Measurements from ENCODE around the gene SMG5.
A peak's percentile ranks its signal among the peaks of the same experiment; 100 is the strongest.

SMG5 gene

GRCh38 chr1:156259805-156260204, 22.8 kb downstream of the SMG5 start:
- no peak overlapping the region for H3K9ac ChIP-seq (ENCODE audit: low read depth, low read length)

GRCh38 chr1:156258859-156259258, 23.8 kb downstream of the SMG5 start:
- H3K27me3 ChIP-seq (ENCODE audit: insufficient read depth, low read length), result no peaks in the 10 kb centered on the region
- peaks cover 87% of the 10 kb centered on the region for H3K36me3 ChIP-seq (ENCODE audit: insufficient read depth, low read length)
- 95% methylated on average over 8 of the region's 8 CpGs for WGBS
- H3K9ac ChIP-seq (ENCODE audit: low read depth, low read length), result no peak overlapping the region
- no peak overlapping the region for H3K27ac ChIP-seq (ENCODE audit: low read depth, low read length)
- H3K9me3 ChIP-seq (ENCODE audit: insufficient read depth, low read depth, low read length), result no peaks in the 10 kb centered on the region
- H3K4me3 ChIP-seq (ENCODE audit: low read length), result no peak overlapping the region
- no peaks in the 10 kb centered on the region for H3K4me1 ChIP-seq (ENCODE audit: insufficient read depth, low read length)

More at GRCh38 chr1:156259805-156260204, 22.8 kb downstream of the SMG5 start:
- H3K36me3 ChIP-seq (ENCODE audit: insufficient read depth, low read length), result peaks cover 87% of the 10 kb centered on the region
- WGBS, result 95% methylated on average over 3 of the region's 3 CpGs
- H3K9me3 ChIP-seq (ENCODE audit: insufficient read depth, low read depth, low read length), result no peaks in the 10 kb centered on the region
- no peak overlapping the region for H3K27ac ChIP-seq (ENCODE audit: low read depth, low read length)
- no peaks in the 10 kb centered on the region for H3K4me1 ChIP-seq (ENCODE audit: insufficient read depth, low read length)
- H3K4me3 ChIP-seq (ENCODE audit: low read length), result no peak overlapping the region
- no peaks in the 10 kb centered on the region for H3K27me3 ChIP-seq (ENCODE audit: insufficient read depth, low read length)

DNA sequence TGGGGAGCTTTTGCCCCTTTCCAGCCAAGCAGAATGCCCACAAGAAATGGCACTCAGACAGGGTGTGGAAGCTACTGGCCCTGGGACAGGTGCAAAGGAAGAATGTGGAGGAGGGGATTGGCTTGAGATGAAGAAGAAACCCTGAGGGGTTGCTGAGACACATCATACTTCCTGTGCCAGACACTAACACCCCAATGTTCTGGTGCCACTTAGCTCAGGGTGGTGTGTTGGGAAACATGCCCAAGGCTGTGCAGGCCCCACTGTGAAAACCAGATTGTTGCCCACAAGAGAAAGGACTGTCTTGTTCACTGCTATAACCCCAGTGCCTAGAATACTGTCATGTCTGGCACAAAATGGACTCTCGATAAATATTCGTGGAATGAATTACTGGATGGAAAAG, 24.9 kb downstream of the SMG5 start:
- no peak overlapping the region for H3K27ac ChIP-seq (ENCODE audit: low read depth, low read length)
- H3K36me3 ChIP-seq (ENCODE audit: insufficient read depth, low read length), result peaks cover 87% of the 10 kb centered on the region
- 98% methylated on average over 2 of the region's 2 CpGs for WGBS
- H3K27me3 ChIP-seq (ENCODE audit: insufficient read depth, low read length), result no peaks in the 10 kb centered on the region
- H3K9ac ChIP-seq (ENCODE audit: low read depth, low read length), result no peak overlapping the region
- no peaks in the 10 kb centered on the region for H3K4me1 ChIP-seq (ENCODE audit: insufficient read depth, low read length)
- no peaks in the 10 kb centered on the region for H3K9me3 ChIP-seq (ENCODE audit: insufficient read depth, low read depth, low read length)
- H3K4me3 ChIP-seq (ENCODE audit: low read length), result no peak overlapping the region

DNA sequence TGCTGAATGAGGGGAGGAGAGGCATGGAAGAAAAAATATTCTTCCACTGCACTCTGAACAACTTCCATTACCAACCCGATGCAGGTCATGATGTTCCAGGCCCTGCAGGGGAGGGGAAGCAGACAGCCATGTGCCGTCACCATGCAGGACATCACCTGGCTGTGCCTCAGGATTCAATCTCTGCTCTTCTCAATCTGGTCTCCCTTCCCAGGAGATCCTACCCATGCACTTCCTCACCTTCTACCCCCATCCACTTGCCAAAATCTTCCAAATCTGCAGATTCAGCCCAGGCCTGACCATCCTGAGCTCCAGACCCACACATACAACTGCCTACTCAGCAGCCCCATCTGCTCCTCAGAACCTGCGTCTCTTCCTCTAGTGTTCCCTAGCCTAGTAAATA, 29.0 kb downstream of the SMG5 start:
- Histone ChIP-seq H3K27me3 (ENCODE audit: insufficient read depth, low read length) (no peaks in the 10 kb centered on the region), H3K27ac (ENCODE audit: low read depth, low read length) (no peak overlapping the region), H3K9ac (ENCODE audit: low read depth, low read length) (no peak overlapping the region), H3K36me3 (ENCODE audit: insufficient read depth, low read length) (peaks cover 89% of the 10 kb centered on the region), H3K9me3 (ENCODE audit: insufficient read depth, low read depth, low read length) (no peaks in the 10 kb centered on the region), H3K4me1 (ENCODE audit: insufficient read depth, low read length) (no peaks in the 10 kb centered on the region), H3K4me3 (ENCODE audit: low read length) (no peak overlapping the region)
- 97% methylated on average over 3 of the region's 3 CpGs for whole genome bisulfite sequencing

DNA sequence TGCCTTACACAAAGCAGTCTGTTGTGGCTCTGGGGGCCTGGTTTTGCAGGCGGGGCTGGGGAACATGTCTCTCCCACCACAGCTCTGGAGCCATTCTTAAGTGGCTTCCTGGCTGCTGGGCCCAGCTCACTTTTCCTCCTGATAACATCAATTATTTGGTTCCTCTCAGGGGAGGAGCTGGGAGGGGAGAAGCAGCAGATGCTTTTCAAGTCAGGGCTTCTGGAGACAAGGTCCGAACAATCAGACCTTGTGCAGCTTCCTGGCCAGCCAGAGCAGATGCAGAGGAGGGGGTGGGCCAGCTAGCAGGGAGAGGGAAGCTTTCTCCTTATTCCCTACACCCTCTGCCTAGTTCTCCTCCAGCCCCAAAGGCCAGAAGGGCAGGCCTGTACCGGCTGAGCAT, 31.1 kb downstream of the SMG5 start:
- Histone ChIP-seq H3K9me3 (ENCODE audit: insufficient read depth, low read depth, low read length) (no peaks in the 10 kb centered on the region), H3K27me3 (ENCODE audit: insufficient read depth, low read length) (no peaks in the 10 kb centered on the region), H3K4me1 (ENCODE audit: insufficient read depth, low read length) (peaks cover 6% of the 10 kb centered on the region), H3K27ac (ENCODE audit: low read depth, low read length) (no peak overlapping the region), H3K36me3 (ENCODE audit: insufficient read depth, low read length) (peaks cover 70% of the 10 kb centered on the region), H3K9ac (ENCODE audit: low read depth, low read length) (no peak overlapping the region), H3K4me3 (ENCODE audit: low read length) (no peak overlapping the region)
- 82% methylated on average over 3 of the region's 3 CpGs for WGBS

GRCh38 chr1:156249593-156249992, 33.0 kb downstream of the SMG5 start:
- Histone ChIP-seq H3K4me3 (ENCODE audit: low read length) (no peak overlapping the region), H3K27me3 (ENCODE audit: insufficient read depth, low read length) (peaks cover 7% of the 10 kb centered on the region; the same call in 1 of the 2 replicates), H3K9ac (ENCODE audit: low read depth, low read length) (no peak overlapping the region), H3K9me3 (ENCODE audit: insufficient read depth, low read depth, low read length) (no peaks in the 10 kb centered on the region), H3K36me3 (ENCODE audit: insufficient read depth, low read length) (peaks cover 58% of the 10 kb centered on the region), H3K4me1 (ENCODE audit: insufficient read depth, low read length) (peaks cover 7% of the 10 kb centered on the region), H3K27ac (ENCODE audit: low read depth, low read length) (no peak overlapping the region)
- WGBS, result 94% methylated on average over 5 of the region's 5 CpGs

- H3K4me3 ChIP-seq (ENCODE audit: low read length), result no peak overlapping the region
- H3K27me3 ChIP-seq (ENCODE audit: insufficient read depth, low read length), result peaks cover 7% of the 10 kb centered on the region; the same call in 1 of the 2 replicates
- no peaks in the 10 kb centered on the region for H3K9me3 ChIP-seq (ENCODE audit: insufficient read depth, low read depth, low read length)
- H3K36me3 ChIP-seq (ENCODE audit: insufficient read depth, low read length), result peaks cover 45% of the 10 kb centered on the region
- H3K4me1 ChIP-seq (ENCODE audit: insufficient read depth, low read length), result peaks cover 7% of the 10 kb centered on the region
- peak overlapping the region; percentile 34; the same call in 1 of the 2 replicates for H3K27ac ChIP-seq (ENCODE audit: low read depth, low read length)
- H3K9ac ChIP-seq (ENCODE audit: low read depth, low read length), result no peak overlapping the region; the same call in 1 of the 2 replicates
- 94% methylated on average over 3 of the region's 4 CpGs for WGBS
Observed at GRCh38 chr1:156248323-156248683, 34.3 kb downstream of the SMG5 start.

DNA sequence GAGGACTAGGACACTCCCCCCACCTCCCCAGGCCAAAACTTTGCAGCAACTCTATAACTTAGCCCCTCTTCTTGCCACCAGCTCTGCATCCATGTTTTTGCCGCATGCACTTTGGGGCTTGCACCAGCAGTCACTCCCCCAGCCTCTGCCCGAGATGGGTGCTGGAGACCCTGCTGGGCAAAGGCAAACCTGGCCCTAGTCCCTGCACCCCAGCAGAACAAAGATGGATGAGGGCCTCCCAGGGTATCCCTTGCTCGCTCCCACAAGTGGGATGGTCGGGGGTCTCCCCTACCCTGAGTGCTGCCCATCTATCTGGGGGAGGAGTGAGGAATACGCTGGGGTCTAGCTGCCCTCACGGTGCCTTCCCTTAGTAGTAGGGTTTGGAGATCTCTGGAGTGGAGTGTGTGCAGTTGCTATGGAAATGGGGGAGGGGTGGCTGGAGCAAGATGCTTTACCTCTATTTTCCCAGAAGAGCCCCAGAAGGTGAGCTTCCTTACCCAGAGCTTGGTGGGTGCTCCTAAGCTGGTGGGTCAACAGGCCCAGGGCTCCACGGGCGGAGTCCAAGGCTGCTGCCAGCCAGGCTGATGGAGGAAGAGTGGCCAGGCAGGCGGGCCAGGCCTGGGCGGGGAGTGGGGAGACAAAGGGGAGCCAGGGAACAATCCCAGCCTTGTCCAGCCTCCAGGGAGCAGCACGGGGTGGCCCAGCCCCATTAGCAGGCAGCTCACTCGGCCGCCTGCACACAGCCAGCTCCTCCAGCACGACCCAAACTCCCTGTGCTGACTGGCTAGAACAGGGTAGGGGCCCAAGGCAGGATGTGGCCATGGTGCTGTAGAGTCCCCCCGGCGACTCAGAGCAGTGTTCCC, 34.9 kb downstream of the SMG5 start, which contains the start of gene PAQR6:
Gene PAQR6 (minus strand): TSS at position 597 of the 863 bp plus-strand sequence. CDS start 1,325 bp downstream, outside the sequence.
- no peak within 1 kb of the TSS for H3K4me3 ChIP-seq (ENCODE audit: low read length)
- H3K36me3 ChIP-seq (ENCODE audit: insufficient read depth, low read length), result peaks cover 39% of the 10 kb centered on the region
- no peak within 1 kb of the TSS; the same call in 1 of the 2 replicates for H3K9ac ChIP-seq (ENCODE audit: low read depth, low read length)
- peaks cover 7% of the 10 kb centered on the region for H3K4me1 ChIP-seq (ENCODE audit: insufficient read depth, low read length)
- WGBS, result 87% methylated on average over 16 of the region's 16 CpGs
- peaks cover 7% of the 10 kb centered on the region; the same call in 1 of the 2 replicates for H3K27me3 ChIP-seq (ENCODE audit: insufficient read depth, low read length)
- H3K9me3 ChIP-seq (ENCODE audit: insufficient read depth, low read depth, low read length), result no peaks in the 10 kb centered on the region
- H3K27ac ChIP-seq (ENCODE audit: low read depth, low read length), result peak within 1 kb of the TSS; percentile 34; the same call in 1 of the 2 replicates

- Histone ChIP-seq H3K9me3 (ENCODE audit: insufficient read depth, low read depth, low read length) (no peaks in the 10 kb centered on the region), H3K9ac (ENCODE audit: low read depth, low read length) (no peak overlapping the region), H3K27me3 (ENCODE audit: insufficient read depth, low read length) (peaks cover 7% of the 10 kb centered on the region; the same call in 1 of the 2 replicates), H3K4me1 (ENCODE audit: insufficient read depth, low read length) (peaks cover 7% of the 10 kb centered on the region), H3K27ac (ENCODE audit: low read depth, low read length) (peak overlapping the region; percentile 18; the same call in 1 of the 2 replicates), H3K36me3 (ENCODE audit: insufficient read depth, low read length) (peaks cover 32% of the 10 kb centered on the region), H3K4me3 (ENCODE audit: low read length) (no peak overlapping the region)
- 90% methylated on average over 16 of the region's 16 CpGs for WGBS
Observed at GRCh38 chr1:156246781-156247459, 35.7 kb downstream of the SMG5 start.

- H3K9me3 ChIP-seq (ENCODE audit: insufficient read depth, low read depth, low read length), result no peaks in the 10 kb centered on the region
- peaks cover 25% of the 10 kb centered on the region for H3K36me3 ChIP-seq (ENCODE audit: insufficient read depth, low read length)
- H3K27me3 ChIP-seq (ENCODE audit: insufficient read depth, low read length), result peaks cover 7% of the 10 kb centered on the region; the same call in 1 of the 2 replicates
- WGBS, result 84% methylated on average over 10 of the region's 10 CpGs
- H3K27ac ChIP-seq (ENCODE audit: low read depth, low read length), result no peak overlapping the region
- no peak overlapping the region for H3K9ac ChIP-seq (ENCODE audit: low read depth, low read length)
- peak overlapping the region; percentile 43 for H3K4me3 ChIP-seq (ENCODE audit: low read length)
- H3K4me1 ChIP-seq (ENCODE audit: insufficient read depth, low read length), result peaks cover 7% of the 10 kb centered on the region
Observed at GRCh38 chr1:156246241-156246780, 36.3 kb downstream of the SMG5 start.

All from HUES64 (cell line).